Measurements from ENCODE around the gene TMIE.

GRCh38 chr3:46724424-46724823, 23.2 kb downstream of the TMIE start:
- TF ChIP-seq, protein P1, sequence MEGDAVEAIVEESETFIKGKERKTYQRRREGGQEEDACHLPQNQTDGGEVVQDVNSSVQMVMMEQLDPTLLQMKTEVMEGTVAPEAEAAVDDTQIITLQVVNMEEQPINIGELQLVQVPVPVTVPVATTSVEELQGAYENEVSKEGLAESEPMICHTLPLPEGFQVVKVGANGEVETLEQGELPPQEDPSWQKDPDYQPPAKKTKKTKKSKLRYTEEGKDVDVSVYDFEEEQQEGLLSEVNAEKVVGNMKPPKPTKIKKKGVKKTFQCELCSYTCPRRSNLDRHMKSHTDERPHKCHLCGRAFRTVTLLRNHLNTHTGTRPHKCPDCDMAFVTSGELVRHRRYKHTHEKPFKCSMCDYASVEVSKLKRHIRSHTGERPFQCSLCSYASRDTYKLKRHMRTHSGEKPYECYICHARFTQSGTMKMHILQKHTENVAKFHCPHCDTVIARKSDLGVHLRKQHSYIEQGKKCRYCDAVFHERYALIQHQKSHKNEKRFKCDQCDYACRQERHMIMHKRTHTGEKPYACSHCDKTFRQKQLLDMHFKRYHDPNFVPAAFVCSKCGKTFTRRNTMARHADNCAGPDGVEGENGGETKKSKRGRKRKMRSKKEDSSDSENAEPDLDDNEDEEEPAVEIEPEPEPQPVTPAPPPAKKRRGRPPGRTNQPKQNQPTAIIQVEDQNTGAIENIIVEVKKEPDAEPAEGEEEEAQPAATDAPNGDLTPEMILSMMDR (IDR thresholded peaks at IDR 0.05) = no peak
- TF ChIP-seq POLR2A (IDR thresholded peaks at IDR 0.05) = no peak
- TF ChIP-seq EP300 (IDR thresholded peaks at IDR 0.05) = no peak
- no peak for TF ChIP-seq POLR2AphosphoS5 (IDR thresholded peaks at IDR 0.05)

Data from suprapubic skin (tissue), 4 donors.